ENCODE measurements around the gene VAV3.
A peak's percentile ranks its signal among the peaks of the same experiment; 100 is the strongest.
"Not testable (repeated sequence)": the region's sequence is repeated elsewhere in the genome, so short reads cannot be mapped to it uniquely, and the experiment has no call there.

VAV3 gene

DNA sequence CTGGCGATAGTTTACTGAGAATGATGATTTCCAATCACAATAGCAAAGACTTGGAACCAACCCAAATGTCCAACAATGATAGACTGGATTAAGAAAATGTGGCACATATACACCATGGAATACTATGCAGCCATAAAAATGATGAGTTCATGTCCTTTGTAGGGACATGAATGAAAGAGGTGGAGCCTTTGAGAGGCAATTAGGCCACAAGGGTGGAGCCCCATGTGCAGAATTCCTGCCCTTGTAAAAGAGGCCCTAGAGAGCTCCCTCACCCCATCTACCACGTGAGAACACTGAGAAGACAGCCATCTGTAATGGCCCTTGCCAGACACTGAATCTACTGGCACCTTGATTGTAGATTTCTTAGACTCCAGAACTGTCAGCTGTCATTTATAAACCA is 314.2 kb downstream of the VAV3 start:
- DNase-seq; in situ Hi-C loops (cut with HindIII; ENCODE audit: low pct_ligation_motif_present, low pct_unique_long_range_greater_than_20kb, low sequenced_read_pairs): not testable (repeated sequence)

DNA sequence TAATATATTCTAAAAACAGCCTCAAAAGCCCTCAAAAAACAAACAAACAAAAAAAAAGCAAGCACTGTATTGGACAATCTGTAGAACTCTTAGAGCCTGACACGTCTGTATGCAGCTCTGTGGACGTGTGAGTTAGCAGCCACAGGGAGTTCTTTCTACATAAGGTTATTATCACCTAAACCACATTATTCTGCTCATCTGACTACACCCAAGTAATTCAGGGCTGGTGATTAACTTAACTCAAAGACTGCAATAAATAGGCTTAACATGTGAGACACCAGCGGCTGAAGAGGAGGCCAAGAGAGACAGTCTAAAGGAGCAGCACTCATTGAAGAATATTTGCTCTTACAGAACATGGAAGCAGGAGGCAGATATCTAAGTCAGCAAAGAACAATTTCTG is 316.0 kb downstream of the VAV3 start:
- no peak for DNase-seq
- in situ Hi-C loops (cut with HindIII; ENCODE audit: low pct_ligation_motif_present, low pct_unique_long_range_greater_than_20kb, low sequenced_read_pairs): no loop called here

DNA sequence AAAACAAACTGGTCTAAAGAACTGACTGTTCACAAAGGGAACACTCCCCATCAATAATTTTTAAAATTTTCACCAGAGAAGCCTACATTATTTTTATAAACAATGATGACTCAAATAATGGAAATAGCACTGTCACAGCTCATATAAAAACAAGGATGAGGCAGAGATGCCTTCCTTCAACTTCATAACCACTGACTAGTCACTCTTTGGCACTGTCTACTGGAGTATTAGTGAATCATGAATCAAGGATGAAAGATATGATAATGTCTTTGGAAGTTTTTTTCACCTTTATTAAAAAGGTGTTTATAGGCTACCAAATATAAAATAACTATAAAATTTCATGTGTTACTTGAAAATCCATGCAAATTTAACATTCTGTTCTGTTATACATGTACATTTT is 316.9 kb downstream of the VAV3 start:
- peak; percentile 78 for DNase-seq
- in situ Hi-C loops (cut with HindIII; ENCODE audit: low pct_ligation_motif_present, low pct_unique_long_range_greater_than_20kb, low sequenced_read_pairs): no loop called here

DNA sequence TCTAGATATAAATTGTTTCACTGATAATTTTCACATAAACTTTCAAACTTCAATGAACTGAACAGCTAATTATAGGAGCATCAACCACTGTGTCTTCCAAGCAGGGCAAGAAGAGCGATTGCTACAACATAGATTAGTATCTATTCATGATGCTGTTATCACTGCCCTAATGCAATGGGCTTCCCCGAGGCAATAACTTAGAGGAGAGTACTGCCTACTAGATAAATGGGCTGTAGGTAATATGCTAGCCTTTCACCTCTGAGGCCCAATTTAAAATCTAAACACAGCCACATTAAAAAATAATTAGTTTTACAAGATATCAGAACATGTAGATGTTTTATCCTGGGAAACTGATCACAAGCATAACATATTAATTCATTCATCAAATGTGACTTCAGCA is 318.0 kb downstream of the VAV3 start:
- no peak for DNase-seq
- in situ Hi-C loops (cut with HindIII; ENCODE audit: low pct_ligation_motif_present, low pct_unique_long_range_greater_than_20kb, low sequenced_read_pairs): no loop called here

DNA sequence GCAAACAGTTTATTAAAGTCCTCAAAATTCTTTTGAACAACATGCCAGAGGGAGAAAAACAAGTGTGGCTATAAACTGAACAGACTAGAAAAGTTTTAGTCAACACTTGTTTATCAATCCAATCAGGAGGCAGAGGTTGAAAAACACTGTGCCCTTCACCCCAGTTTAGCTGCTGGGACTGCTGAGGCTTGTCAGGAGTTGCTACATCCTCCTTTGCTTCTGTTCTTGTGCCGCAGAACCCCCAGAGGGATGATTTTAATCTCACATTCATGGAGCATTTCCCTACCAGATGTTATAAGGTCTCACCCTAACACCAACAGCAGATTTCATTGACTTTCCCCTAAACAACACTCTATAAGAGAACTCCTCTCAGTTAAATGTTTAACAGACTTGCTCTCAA is 321.2 kb downstream of the VAV3 start:
- no peak for DNase-seq
- in situ Hi-C loops (cut with HindIII; ENCODE audit: low pct_ligation_motif_present, low pct_unique_long_range_greater_than_20kb, low sequenced_read_pairs): no loop called here

DNA sequence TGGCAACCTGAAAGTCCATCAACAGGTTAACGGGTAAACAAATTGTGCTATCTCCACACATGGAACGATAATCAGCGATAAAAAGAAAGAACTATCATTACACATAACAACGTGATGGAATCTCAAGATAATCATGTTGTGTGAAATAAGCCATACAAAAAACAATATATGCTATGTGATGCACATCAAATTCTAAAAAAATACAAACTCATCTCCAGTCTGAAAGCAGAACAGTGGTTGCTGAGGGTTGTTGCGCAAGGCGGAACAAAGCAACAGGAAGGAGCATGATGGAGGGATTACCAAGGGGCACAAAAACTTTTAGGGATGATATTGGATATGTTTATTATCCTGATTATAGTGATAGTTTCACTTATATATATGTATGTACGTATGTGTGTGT is 324.8 kb downstream of the VAV3 start:
- DNase-seq: no peak
- in situ Hi-C loops (cut with HindIII; ENCODE audit: low pct_ligation_motif_present, low pct_unique_long_range_greater_than_20kb, low sequenced_read_pairs): no loop called here

DNA sequence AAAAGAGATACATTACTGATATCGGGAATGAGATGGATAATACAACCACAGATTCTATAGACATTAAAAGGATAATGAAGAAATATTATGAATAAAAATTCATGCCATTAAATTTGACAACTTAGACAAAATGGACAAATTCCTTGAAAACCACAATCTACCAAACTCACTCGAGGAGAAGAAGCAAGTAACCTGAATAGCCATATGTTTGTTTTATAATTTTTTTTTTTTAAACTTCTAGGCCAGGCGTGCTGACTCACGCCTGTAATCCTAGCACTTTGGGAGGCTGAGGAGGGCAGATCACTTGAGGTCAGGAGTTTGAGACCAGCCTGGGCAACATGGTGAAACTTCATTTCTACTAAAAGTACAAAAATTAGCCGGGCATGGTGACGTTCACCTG is 327.9 kb downstream of the VAV3 start:
- in situ Hi-C loops (cut with HindIII; ENCODE audit: low pct_ligation_motif_present, low pct_unique_long_range_greater_than_20kb, low sequenced_read_pairs): no loop called here
- DNase-seq: no peak

DNA sequence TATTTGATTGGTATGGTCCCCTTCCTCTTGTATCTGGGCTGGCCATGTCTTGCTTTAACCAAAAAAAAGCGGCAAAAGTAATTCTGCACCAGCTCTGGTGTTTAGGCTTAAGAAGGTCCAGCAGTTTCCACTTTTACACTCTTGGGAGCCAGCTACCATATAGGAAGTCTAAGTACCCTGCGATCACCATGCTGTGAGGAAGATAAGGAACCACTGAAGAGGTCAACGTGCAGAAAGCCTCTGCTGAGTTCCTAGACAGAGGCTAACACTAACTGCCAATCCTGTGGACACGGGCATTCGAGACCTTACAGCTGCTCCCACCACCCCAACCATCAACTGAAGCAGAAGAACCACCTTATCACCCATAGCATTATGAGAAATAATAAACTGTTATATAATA is 331.4 kb downstream of the VAV3 start:
- in situ Hi-C loops (cut with HindIII; ENCODE audit: low pct_ligation_motif_present, low pct_unique_long_range_greater_than_20kb, low sequenced_read_pairs): no loop called here
- no peak for DNase-seq

DNA sequence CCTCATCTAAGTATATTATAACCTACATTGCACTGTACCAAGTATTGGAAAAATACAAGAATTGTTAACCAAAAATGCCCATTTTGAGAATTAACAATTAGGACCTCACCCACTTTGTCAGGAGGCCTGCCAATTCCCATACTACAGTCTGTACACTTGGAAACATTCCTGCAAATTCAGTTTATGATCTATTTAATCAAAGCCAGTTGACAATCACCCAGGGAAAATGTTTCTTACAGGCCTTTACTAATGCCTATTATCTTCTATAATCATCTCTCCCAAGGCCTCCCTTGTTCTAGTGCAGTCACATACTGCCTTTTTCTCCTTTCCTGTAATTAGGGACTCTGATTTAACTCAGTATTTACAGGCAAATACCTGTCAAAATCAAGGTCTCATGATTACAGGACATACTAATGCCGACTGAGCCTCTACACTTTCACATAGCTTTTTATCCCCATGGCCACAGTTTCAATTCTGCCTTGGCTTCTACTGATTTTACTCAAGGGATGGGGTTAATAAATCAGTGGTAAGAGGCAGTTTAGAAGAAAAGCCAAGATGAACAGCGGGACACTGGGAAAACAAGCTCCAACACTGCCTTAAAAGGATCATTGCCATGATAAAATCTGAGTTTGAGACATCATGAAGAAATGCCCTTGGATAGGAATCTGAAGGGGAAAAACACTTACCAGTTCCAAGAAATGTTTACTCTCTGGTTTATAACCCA is 338.7 kb downstream of the VAV3 start:
- in situ Hi-C loops (cut with HindIII; ENCODE audit: low pct_ligation_motif_present, low pct_unique_long_range_greater_than_20kb, low sequenced_read_pairs): no loop called here
- DNase-seq: no peak

DNA sequence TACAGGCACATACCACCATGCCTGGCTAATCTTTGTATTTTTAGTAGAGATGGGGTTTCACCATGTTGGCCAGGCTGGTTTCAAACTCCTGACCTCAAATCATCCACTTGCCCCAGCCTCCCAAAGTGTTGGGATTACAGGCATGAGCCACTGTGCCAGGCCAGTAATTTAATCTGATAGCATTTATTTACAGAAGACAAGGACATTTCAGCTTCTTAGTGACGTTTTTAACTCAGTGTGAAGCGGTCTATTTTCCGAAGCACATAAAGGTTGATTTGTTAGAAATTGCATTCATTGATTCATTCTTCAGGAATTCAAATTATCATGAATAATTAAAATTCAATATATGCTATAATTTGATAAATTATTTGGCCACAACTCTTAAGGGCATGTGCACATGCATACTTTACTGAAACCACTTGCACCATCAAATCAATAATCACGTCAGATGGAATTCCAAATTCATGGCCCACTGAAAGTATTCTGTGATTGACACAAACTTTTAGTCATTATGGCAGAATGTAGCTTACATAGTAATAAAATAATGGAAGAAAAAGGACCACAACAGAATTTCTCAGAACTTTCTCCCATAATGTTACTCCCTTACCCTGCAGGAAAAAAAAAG is 339.5 kb downstream of the VAV3 start:
- in situ Hi-C loops (cut with HindIII; ENCODE audit: low pct_ligation_motif_present, low pct_unique_long_range_greater_than_20kb, low sequenced_read_pairs): no loop called here
- no peak for DNase-seq

DNA sequence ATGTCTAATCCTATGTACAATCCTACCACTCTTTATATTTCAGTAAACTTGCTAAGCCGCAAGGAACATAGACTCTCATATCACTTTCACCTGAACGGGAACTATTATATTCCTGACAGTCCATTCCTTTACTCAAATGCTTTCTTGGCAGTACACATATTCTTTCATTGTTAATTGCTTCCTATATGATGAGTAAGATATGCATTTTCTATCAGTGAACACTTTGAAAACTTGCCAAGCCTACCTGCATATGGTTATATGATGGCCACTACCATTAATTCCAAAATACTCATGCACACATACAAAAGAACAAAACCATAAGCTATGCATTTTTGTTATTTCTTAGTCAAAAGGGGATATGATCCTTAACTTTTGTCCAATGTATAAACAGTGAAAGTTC is 341.5 kb downstream of the VAV3 start:
- in situ Hi-C loops (cut with HindIII; ENCODE audit: low pct_ligation_motif_present, low pct_unique_long_range_greater_than_20kb, low sequenced_read_pairs): no loop called here
- no peak for DNase-seq

DNA sequence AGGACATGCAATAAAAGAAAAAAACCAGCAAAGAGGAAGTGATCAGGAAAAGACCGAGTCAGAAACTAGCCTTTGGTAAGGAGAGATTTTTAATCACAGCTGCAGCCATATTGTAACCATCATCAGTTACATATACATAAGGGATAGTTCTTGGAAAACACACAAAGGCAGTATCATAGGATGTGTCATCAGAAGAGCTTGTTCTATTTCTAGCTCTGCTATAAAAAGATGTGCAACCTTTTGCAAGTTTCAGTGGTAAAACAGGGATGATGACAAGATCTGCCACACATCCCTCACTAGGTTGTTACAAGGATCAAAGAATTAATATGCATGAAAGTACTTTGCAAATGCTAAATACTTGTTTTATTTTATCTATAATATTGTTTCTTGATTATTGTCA is 342.0 kb downstream of the VAV3 start:
- in situ Hi-C loops (cut with HindIII; ENCODE audit: low pct_ligation_motif_present, low pct_unique_long_range_greater_than_20kb, low sequenced_read_pairs): no loop called here
- DNase-seq: no peak

DNA sequence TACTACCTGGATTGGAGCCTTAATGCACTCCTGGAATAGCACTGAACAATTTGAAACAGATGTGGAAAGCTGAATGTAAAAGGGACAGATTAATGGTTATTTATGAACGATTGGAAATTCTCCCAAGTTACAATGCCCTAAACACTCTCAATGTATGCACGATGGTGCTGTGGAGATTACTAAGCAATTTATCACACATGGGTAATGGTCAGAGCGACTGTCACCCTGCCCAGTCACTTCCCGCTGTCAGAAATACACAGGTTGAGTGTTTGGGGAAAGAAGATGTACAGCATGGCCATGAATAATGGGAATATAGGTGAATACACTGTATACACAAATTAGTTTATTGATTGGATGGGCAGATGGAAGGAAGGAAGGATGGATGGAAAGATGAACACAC is 342.4 kb downstream of the VAV3 start:
- DNase-seq: no peak
- in situ Hi-C loops (cut with HindIII; ENCODE audit: low pct_ligation_motif_present, low pct_unique_long_range_greater_than_20kb, low sequenced_read_pairs): no loop called here

DNA sequence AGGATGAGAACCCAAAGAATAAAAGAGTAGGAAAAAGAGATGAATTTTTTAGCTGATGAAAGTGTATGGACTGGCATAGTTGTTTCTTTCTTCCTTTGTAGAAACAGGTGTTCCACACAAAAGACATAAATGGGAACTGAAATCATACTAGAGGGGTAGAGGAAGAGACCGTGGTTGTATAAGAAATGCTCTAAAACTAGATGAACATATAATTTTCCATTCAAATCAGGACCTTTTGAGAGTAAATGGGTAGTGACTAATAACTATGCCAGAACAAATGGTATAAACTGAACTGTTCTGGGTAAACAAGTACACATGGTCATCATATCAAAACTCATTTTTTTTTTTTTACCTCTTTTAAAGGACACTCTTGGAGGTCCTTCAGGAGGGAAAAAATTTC is 344.2 kb downstream of the VAV3 start:
- in situ Hi-C loops (cut with HindIII; ENCODE audit: low pct_ligation_motif_present, low pct_unique_long_range_greater_than_20kb, low sequenced_read_pairs): no loop called here
- no peak for DNase-seq

DNA sequence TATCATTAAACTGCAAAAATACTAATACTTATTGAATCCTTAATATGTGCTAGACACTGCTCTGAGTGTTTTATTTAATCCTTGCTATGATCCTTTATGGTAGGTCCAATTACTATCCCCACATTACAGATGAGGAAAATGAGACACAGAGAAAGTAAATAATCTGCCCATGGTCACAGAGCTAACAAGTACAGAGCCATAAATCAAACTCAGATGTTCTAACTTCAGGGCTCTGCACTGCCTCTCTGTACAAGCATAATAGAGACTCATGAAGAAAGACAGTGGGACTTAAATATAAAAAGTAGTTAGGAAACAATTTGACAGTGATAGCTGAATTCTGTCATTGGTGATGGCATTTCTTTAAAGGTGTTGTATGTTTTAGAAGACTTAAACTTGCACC is 346.4 kb downstream of the VAV3 start:
- in situ Hi-C loops (cut with HindIII; ENCODE audit: low pct_ligation_motif_present, low pct_unique_long_range_greater_than_20kb, low sequenced_read_pairs): no loop called here
- no peak for DNase-seq

DNA sequence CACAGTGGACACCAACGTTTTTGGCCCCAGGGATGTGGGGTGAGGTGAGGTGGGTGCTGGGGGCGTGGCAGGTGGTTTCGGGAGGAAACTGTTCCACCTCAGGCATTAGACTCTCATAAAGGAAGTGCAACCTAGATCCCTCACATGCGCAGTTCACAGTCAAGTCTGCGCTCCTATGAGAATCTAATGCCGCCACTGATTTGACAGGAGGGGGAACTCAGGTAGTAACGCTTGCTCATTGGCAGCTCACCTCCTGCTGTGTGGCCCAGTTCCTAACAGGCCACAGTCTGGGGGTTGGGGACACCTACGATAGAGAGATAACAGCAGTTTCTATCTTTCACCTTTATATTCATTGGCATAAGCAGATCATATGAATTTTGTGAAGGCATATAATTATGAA is 347.1 kb downstream of the VAV3 start:
- in situ Hi-C loops (cut with HindIII; ENCODE audit: low pct_ligation_motif_present, low pct_unique_long_range_greater_than_20kb, low sequenced_read_pairs): no loop called here
- DNase-seq: no peak

DNA sequence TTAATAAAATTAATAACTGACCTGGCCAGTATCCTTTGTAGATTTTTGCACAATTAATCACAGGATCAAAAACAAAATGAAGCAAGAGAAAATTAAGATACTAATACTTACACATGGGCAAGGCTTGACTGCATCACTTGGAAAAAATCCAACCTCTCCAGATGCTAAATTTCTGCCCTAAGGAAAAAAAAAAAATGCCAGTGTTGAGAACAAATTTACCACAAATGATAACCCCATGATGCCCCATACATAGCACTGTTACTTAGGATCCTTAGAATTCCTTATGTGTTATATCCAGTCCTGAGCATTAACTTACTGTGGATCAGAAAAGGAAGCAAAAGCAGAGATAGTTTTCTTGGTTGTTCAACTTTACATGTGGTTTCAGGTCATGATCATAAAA is 347.5 kb downstream of the VAV3 start:
- in situ Hi-C loops (cut with HindIII; ENCODE audit: low pct_ligation_motif_present, low pct_unique_long_range_greater_than_20kb, low sequenced_read_pairs): no loop called here
- no peak for DNase-seq

DNA sequence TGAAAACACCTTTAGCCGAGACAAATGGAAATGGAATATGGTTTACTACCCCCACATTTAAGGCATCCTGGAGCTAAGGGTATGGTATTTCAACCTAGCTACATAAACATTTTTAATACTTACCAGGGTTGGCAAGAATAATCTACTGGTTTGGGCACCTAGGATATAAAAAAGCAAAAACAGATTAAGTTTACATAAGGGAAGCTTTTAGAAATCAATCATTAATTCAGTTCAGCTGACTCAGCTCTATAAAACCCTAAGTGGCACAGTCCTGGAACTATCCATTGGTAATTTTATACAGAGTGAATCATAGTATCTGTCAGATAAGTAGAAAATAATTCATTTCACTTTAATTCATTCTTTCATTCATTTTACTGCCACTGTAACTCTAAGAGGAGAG is 355.2 kb downstream of the VAV3 start:
- DNase-seq: peak; percentile 83
- in situ Hi-C loops (cut with HindIII; ENCODE audit: low pct_ligation_motif_present, low pct_unique_long_range_greater_than_20kb, low sequenced_read_pairs): no loop called here

DNA sequence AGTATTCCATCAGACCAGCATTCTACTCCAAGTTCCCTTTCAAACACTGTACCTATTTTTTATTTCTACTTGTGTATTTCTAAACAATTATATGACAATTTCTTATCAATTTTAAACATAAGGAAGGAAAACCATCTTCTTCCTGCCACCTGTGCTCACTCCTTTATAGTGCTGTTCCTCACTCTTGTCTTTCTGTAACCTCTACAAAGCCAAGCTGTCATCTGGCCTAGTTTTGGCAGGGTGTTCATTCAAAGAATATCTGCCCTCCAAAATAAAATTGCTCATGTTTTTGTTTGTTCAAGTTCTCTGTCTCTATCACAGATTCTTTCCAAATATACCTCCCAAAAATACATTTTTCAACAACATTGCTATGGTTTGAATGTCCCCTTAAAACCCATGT is 360.2 kb downstream of the VAV3 start:
- in situ Hi-C loops (cut with HindIII; ENCODE audit: low pct_ligation_motif_present, low pct_unique_long_range_greater_than_20kb, low sequenced_read_pairs): no loop called here
- no peak for DNase-seq

DNA sequence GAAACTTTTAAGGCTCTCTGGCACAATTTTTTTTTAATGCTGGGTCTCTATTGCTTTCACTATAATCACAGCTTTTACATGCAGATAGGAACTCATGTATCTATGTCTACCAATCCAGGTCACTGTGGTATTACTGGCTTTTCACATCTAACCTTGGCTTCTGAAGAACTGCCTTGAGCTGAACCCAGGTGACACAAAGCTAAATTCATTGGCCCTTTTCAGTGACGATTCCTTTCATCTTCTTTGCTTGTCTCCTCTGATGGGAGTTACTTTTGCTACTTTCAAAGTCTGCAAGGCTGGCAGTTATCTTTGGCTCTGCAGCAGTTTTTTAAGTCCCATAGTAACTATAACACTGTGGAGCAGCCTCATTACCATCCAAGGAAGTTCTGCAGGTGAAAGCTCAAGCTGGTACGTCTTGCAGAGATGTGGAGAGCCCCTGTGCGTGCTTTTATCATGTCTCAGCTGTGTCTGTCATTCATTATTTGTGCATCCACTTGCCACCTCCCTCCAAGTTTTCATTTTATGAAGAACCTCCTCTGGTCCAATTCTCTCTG is 364.3 kb downstream of the VAV3 start:
- DNase-seq: no peak
- in situ Hi-C loops (cut with HindIII; ENCODE audit: low pct_ligation_motif_present, low pct_unique_long_range_greater_than_20kb, low sequenced_read_pairs): no loop called here
